ENCODE measurements around the gene GSTM4.
A peak's percentile ranks its signal among the peaks of the same experiment; 100 is the strongest.
"Not testable (repeated sequence)": the region's sequence is repeated elsewhere in the genome, so short reads cannot be mapped to it uniquely, and the experiment has no call there.

The GSTM4 gene

GRCh38 chr1:109704173-109704572 is 48.3 kb downstream of the GSTM4 start:
- peak; percentile 0 for DNase-seq (ENCODE audit: low spot score)

- DNase-seq (ENCODE audit: low spot score), result no peak
Observed at GRCh38 chr1:109705411-109705810, 49.5 kb downstream of the GSTM4 start.

GRCh38 chr1:109708949-109709348 is 53.0 kb downstream of the GSTM4 start:
- DNase-seq (ENCODE audit: low spot score), result not testable (repeated sequence)

- DNase-seq (ENCODE audit: low spot score), result not testable (repeated sequence)
Observed at GRCh38 chr1:109709822-109710221, 53.9 kb downstream of the GSTM4 start.
